ENCODE results near the gene PIK3C2A. TPM values are rescaled to one million over a fixed set of nuclear protein-coding genes. Genes with fewer than 3 reads are reported as not detected.

Gene PIK3C2A
- total and polyA plus RNA-seq, 2 experiments from 2014 or later: 14.5 to 31.8 TPM

GRCh38 chr11:17162376-17162775 is 45.4 kb downstream of the PIK3C2A start:
- Histone ChIP-seq H3K27ac (no peak overlapping the region), H3K4me2 (ENCODE audit: unreplicated experiment) (no peak overlapping the region), H3K4me1 (ENCODE audit: insufficient read depth) (peaks cover 7% of the 10 kb centered on the region), H3K36me3 (ENCODE audit: low read depth) (no peaks in the 10 kb centered on the region), H3K9me2 (ENCODE audit: insufficient read depth) (no peaks in the 10 kb centered on the region), H3F3A (ENCODE audit: insufficient read depth) (no peaks in the 10 kb centered on the region), H3K79me2 (ENCODE audit: insufficient read depth) (peaks cover 86% of the 10 kb centered on the region), H4K20me1 (ENCODE audit: insufficient read depth) (no peaks in the 10 kb centered on the region), H2AFZ (no peak overlapping the region), H3K27me3 (replicated peaks; ENCODE audit: insufficient read depth) (no peaks in the 10 kb centered on the region), H3K9ac (no peak overlapping the region), H3K4me3 (no peak overlapping the region), H3K9me3 (ENCODE audit: low read depth) (no peaks in the 10 kb centered on the region)
- no peak for DNase-seq
- WGBS, 2 experiments (ENCODE audit: low coverage in 1 of 2, low lambda C conversion rate in 2 of 2, missing lambda C conversion rate in 2 of 2): 68 to 72% methylated on average over 2 of the region's 2 CpGs
- in situ Hi-C loops (cut with MboI): no loop called here
- TF ChIP-seq EZH2phosphoT487 (IDR thresholded peaks at IDR 0.05; ENCODE audit: insufficient read depth, low read depth) (no peak), EZH2 (IDR thresholded peaks at IDR 0.05; ENCODE audit: insufficient read depth, poor library complexity, severe bottlenecking) (no peak)

- H3K79me2 ChIP-seq (ENCODE audit: insufficient read depth): peaks cover 84% of the 10 kb centered on the region
- no peaks in the 10 kb centered on the region for H3K36me3 ChIP-seq (ENCODE audit: low read depth)
- H3F3A ChIP-seq (ENCODE audit: insufficient read depth): no peaks in the 10 kb centered on the region
- H3K27me3 ChIP-seq (replicated peaks; ENCODE audit: insufficient read depth): no peaks in the 10 kb centered on the region
- H3K9ac ChIP-seq: no peak overlapping the region
- 100% methylated on average over 1 of the region's 1 CpG for WGBS, 2 experiments (ENCODE audit: low coverage in 1 of 2, low lambda C conversion rate in 2 of 2, missing lambda C conversion rate in 2 of 2)
- TF ChIP-seq EZH2 (IDR thresholded peaks at IDR 0.05; ENCODE audit: insufficient read depth, poor library complexity, severe bottlenecking) (no peak), EZH2phosphoT487 (IDR thresholded peaks at IDR 0.05; ENCODE audit: insufficient read depth, low read depth) (no peak)
- H2AFZ ChIP-seq: no peak overlapping the region
- H3K4me1 ChIP-seq (ENCODE audit: insufficient read depth): peaks cover 7% of the 10 kb centered on the region
- H3K27ac ChIP-seq: no peak overlapping the region
- no peak overlapping the region for H3K4me3 ChIP-seq
- in situ Hi-C loops (cut with MboI): no loop called here
- 0 out of 2 replicates have a peak, but pooled peaks cover under 1% of the 10 kb centered on the region for H4K20me1 ChIP-seq (ENCODE audit: insufficient read depth)
- no peaks in the 10 kb centered on the region for H3K9me2 ChIP-seq (ENCODE audit: insufficient read depth)
- DNase-seq: no peak
- no peaks in the 10 kb centered on the region for H3K9me3 ChIP-seq (ENCODE audit: low read depth)
- H3K4me2 ChIP-seq (ENCODE audit: unreplicated experiment): no peak overlapping the region
Measured at GRCh38 chr11:17161515-17161914, 46.3 kb downstream of the PIK3C2A start.

GRCh38 chr11:17159441-17159840 is 48.3 kb downstream of the PIK3C2A start:
- 44 to 55% methylated on average over 3 of the region's 3 CpGs for WGBS, 2 experiments (ENCODE audit: low coverage in 1 of 2, low lambda C conversion rate in 2 of 2, missing lambda C conversion rate in 2 of 2)
- H4K20me1 ChIP-seq (ENCODE audit: insufficient read depth): 0 out of 2 replicates have a peak, but pooled peaks cover 4% of the 10 kb centered on the region

More at GRCh38 chr11:17159441-17159840, 48.3 kb downstream of the PIK3C2A start:
- peaks cover 79% of the 10 kb centered on the region for H3K79me2 ChIP-seq (ENCODE audit: insufficient read depth)
- no peaks in the 10 kb centered on the region for H3F3A ChIP-seq (ENCODE audit: insufficient read depth)
- no peaks in the 10 kb centered on the region for H3K9me3 ChIP-seq (ENCODE audit: low read depth)
- no peak overlapping the region for H3K9ac ChIP-seq
- H2AFZ ChIP-seq: no peak overlapping the region
- no peaks in the 10 kb centered on the region for H3K36me3 ChIP-seq (ENCODE audit: low read depth)
- H3K9me2 ChIP-seq (ENCODE audit: insufficient read depth): no peaks in the 10 kb centered on the region
- H3K27me3 ChIP-seq (replicated peaks; ENCODE audit: insufficient read depth): no peaks in the 10 kb centered on the region
- H3K27ac ChIP-seq: no peak overlapping the region
- H3K4me2 ChIP-seq (ENCODE audit: unreplicated experiment): no peak overlapping the region
- H3K4me1 ChIP-seq (ENCODE audit: insufficient read depth): no peaks in the 10 kb centered on the region
- in situ Hi-C loops (cut with MboI): no loop called here
- TF ChIP-seq EZH2 (IDR thresholded peaks at IDR 0.05; ENCODE audit: insufficient read depth, poor library complexity, severe bottlenecking) (no peak), EZH2phosphoT487 (IDR thresholded peaks at IDR 0.05; ENCODE audit: insufficient read depth, low read depth) (no peak)
- DNase-seq: no peak
- no peak overlapping the region for H3K4me3 ChIP-seq

Other genes starting within 250 kb of the PIK3C2A start
- 0.43 TPM in 1 of 2 replicates, not detected in the other for gene PLEKHA7, start 193.6 kb downstream of the PIK3C2A start, total RNA-seq (2014; rRNA removed; shearing (Covaris generic))
- 0.43 TPM in 1 of 2 replicates, not detected in the other for gene PLEKHA7, start 193.6 kb downstream of the PIK3C2A start, polyA plus RNA-seq (2016; fragmentation: Nextera tagmentation; extraction: Ambion mirVana)
- gene RPS13, start 130.3 kb downstream of the PIK3C2A start, total RNA-seq (2014; rRNA removed; shearing (Covaris generic)): 597 and 754 TPM in 2 replicates
- 774 and 831 TPM in 2 replicates for gene RPS13, start 130.3 kb downstream of the PIK3C2A start, polyA plus RNA-seq (2016; fragmentation: Nextera tagmentation; extraction: Ambion mirVana)
- 71.5 and 95.0 TPM in 2 replicates for gene NUCB2, start 68.8 kb upstream of the PIK3C2A start, total RNA-seq (2014; rRNA removed; shearing (Covaris generic))
- 232 and 246 TPM in 2 replicates for gene NUCB2, start 68.8 kb upstream of the PIK3C2A start, polyA plus RNA-seq (2016; fragmentation: Nextera tagmentation; extraction: Ambion mirVana)
- 1.3 and 5.1 TPM in 2 replicates for gene NCR3LG1, start 143.8 kb upstream of the PIK3C2A start, total RNA-seq (2014; rRNA removed; shearing (Covaris generic))
- gene NCR3LG1, start 143.8 kb upstream of the PIK3C2A start, polyA plus RNA-seq (2016; fragmentation: Nextera tagmentation; extraction: Ambion mirVana): 0.83 and 1.0 TPM in 2 replicates
- not detected in 2 replicates for gene KCNJ11, start 180.7 kb upstream of the PIK3C2A start, total RNA-seq (2014; rRNA removed; shearing (Covaris generic))
- not detected in 2 replicates for gene KCNJ11, start 180.7 kb upstream of the PIK3C2A start, polyA plus RNA-seq (2016; fragmentation: Nextera tagmentation; extraction: Ambion mirVana)

Measured in GM23248 (cell line).